Measurements from ENCODE around the gene ZBTB24.

- no peak for TF ChIP-seq CTCF (IDR thresholded peaks at IDR 0.05; ENCODE audit: poor library complexity)
- TF ChIP-seq EZH2 (IDR thresholded peaks at IDR 0.05; ENCODE audit: borderline replicate concordance) = no peak
- TF ChIP-seq EZH2phosphoT487 (IDR thresholded peaks at IDR 0.05; ENCODE audit: low read depth, severe bottlenecking, unreplicated experiment) = no peak
These were observed 30.6 kb upstream of the ZBTB24 start for GRCh38 chr6:109513571-109514071.

Data from hepatocyte (in vitro differentiated cells).